ENCODE data around the gene ETV6. TPM values are rescaled to one million over a fixed set of nuclear protein-coding genes. Genes with fewer than 3 reads are reported as not detected.

Gene ETV6
- total and polyA plus RNA-seq, 2 of the 8 experiments (the other 6 are each of a cell fraction or from before 2014, with no cell fraction given), result 5.5 to 23.9 TPM

DNA sequence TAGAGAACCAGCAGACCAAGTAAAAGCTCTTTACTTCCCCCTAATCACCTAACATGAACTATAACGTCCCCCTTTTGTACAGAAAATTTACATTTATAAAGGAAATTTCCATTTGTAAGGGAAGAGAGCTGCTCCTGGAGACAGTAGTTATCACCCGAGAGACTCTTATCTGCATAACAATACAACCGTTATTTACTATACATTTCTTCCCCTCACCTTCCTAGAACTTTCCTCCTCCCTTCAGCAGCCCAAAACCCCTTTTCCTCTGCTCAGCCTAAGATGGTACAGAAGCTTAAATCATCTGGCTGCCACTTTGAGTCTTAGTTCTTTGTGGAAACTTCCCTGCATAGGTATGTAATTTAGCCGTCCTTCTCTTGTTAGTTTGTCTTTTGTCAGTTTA lies 40.4 kb upstream of the ETV6 start (continued):
- TF ChIP-seq BCL11A (IDR thresholded peaks at IDR 0.05; ENCODE audit: low read depth in 2 of 2, low read length in 2 of 2), result peak; percentile 81 to 85
- TF ChIP-seq GABPA (IDR thresholded peaks at IDR 0.05; ENCODE audit: borderline replicate concordance, insufficient read depth, low read length), result no peak
- no peak for TF ChIP-seq MAFK (IDR thresholded peaks at IDR 0.05; ENCODE audit: low read depth, low read length)
- TF ChIP-seq, protein P1, sequence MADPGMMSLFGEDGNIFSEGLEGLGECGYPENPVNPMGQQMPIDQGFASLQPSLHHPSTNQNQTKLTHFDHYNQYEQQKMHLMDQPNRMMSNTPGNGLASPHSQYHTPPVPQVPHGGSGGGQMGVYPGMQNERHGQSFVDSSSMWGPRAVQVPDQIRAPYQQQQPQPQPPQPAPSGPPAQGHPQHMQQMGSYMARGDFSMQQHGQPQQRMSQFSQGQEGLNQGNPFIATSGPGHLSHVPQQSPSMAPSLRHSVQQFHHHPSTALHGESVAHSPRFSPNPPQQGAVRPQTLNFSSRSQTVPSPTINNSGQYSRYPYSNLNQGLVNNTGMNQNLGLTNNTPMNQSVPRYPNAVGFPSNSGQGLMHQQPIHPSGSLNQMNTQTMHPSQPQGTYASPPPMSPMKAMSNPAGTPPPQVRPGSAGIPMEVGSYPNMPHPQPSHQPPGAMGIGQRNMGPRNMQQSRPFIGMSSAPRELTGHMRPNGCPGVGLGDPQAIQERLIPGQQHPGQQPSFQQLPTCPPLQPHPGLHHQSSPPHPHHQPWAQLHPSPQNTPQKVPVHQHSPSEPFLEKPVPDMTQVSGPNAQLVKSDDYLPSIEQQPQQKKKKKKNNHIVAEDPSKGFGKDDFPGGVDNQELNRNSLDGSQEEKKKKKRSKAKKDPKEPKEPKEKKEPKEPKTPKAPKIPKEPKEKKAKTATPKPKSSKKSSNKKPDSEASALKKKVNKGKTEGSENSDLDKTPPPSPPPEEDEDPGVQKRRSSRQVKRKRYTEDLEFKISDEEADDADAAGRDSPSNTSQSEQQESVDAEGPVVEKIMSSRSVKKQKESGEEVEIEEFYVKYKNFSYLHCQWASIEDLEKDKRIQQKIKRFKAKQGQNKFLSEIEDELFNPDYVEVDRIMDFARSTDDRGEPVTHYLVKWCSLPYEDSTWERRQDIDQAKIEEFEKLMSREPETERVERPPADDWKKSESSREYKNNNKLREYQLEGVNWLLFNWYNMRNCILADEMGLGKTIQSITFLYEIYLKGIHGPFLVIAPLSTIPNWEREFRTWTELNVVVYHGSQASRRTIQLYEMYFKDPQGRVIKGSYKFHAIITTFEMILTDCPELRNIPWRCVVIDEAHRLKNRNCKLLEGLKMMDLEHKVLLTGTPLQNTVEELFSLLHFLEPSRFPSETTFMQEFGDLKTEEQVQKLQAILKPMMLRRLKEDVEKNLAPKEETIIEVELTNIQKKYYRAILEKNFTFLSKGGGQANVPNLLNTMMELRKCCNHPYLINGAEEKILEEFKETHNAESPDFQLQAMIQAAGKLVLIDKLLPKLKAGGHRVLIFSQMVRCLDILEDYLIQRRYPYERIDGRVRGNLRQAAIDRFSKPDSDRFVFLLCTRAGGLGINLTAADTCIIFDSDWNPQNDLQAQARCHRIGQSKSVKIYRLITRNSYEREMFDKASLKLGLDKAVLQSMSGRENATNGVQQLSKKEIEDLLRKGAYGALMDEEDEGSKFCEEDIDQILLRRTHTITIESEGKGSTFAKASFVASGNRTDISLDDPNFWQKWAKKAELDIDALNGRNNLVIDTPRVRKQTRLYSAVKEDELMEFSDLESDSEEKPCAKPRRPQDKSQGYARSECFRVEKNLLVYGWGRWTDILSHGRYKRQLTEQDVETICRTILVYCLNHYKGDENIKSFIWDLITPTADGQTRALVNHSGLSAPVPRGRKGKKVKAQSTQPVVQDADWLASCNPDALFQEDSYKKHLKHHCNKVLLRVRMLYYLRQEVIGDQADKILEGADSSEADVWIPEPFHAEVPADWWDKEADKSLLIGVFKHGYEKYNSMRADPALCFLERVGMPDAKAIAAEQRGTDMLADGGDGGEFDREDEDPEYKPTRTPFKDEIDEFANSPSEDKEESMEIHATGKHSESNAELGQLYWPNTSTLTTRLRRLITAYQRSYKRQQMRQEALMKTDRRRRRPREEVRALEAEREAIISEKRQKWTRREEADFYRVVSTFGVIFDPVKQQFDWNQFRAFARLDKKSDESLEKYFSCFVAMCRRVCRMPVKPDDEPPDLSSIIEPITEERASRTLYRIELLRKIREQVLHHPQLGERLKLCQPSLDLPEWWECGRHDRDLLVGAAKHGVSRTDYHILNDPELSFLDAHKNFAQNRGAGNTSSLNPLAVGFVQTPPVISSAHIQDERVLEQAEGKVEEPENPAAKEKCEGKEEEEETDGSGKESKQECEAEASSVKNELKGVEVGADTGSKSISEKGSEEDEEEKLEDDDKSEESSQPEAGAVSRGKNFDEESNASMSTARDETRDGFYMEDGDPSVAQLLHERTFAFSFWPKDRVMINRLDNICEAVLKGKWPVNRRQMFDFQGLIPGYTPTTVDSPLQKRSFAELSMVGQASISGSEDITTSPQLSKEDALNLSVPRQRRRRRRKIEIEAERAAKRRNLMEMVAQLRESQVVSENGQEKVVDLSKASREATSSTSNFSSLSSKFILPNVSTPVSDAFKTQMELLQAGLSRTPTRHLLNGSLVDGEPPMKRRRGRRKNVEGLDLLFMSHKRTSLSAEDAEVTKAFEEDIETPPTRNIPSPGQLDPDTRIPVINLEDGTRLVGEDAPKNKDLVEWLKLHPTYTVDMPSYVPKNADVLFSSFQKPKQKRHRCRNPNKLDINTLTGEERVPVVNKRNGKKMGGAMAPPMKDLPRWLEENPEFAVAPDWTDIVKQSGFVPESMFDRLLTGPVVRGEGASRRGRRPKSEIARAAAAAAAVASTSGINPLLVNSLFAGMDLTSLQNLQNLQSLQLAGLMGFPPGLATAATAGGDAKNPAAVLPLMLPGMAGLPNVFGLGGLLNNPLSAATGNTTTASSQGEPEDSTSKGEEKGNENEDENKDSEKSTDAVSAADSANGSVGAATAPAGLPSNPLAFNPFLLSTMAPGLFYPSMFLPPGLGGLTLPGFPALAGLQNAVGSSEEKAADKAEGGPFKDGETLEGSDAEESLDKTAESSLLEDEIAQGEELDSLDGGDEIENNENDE (IDR thresholded peaks at IDR 0.05; ENCODE audit: insufficient replicate concordance, low read length), result peak; percentile 90
- TF ChIP-seq ASH2L (IDR thresholded peaks at IDR 0.05; ENCODE audit: low read length), result no peak
- TF ChIP-seq TAF7 (optimal IDR thresholded peaks at IDR 0.05; ENCODE audit: borderline replicate concordance, low read depth, low read length), result peak; percentile 58
- peak; percentile 93 to 97; a peak in 2 of 4 replicates for TF ChIP-seq HDAC2 (IDR thresholded peaks at IDR 0.05; ENCODE audit: borderline replicate concordance in 1 of 2, low read depth in 2 of 2, low read length in 2 of 2)
- TF ChIP-seq CTBP2 (IDR thresholded peaks at IDR 0.05; ENCODE audit: borderline replicate concordance, insufficient read depth, insufficient read length, low read length), result no peak
- TF ChIP-seq KDM5A (IDR thresholded peaks at IDR 0.05; ENCODE audit: low read length), result no peak
- no peak for TF ChIP-seq FOSL1 (IDR thresholded peaks at IDR 0.05; ENCODE audit: insufficient read depth, low read depth, low read length)
- TF ChIP-seq EP300 (IDR thresholded peaks at IDR 0.05; ENCODE audit: borderline replicate concordance in 1 of 2, low read depth in 2 of 2, low read length in 2 of 2), result peak in 1 of 2 experiments; percentile 98; a peak in 2 of 3 replicates

All from H1 (cell line).